HCT116 (cell line): ENCODE results near the gene UGT1A9.

Experiments
- CTCF ChIP-seq, 3 experiments: fragments of 200-600 bp in 1 of 3; sonication (generic) in 1 of 3; IDR thresholded peaks in 2 of 3; conservative IDR thresholded peaks in 1 of 3; 2 replicates each; pipeline ENCODE4 v1.5.1; 2012 to 2017; ENCODE audit warnings: low read depth in 2 of 3, low read length in 2 of 3, antibody characterized with exemption in 1 of 3, borderline replicate concordance in 1 of 3, control low read depth in 1 of 3, mild to moderate bottlenecking in 1 of 3, mixed read lengths in 1 of 3, mixed run types in 1 of 3, moderate library complexity in 1 of 3; ENCODE audit not compliant: insufficient read depth in 1 of 3
- EZH2 ChIP-seq: fragments of 200-600 bp; sonication (generic); IDR thresholded peaks from 2 replicates; pipeline ENCODE4 v1.6.1; 2017; ENCODE audit warnings: antibody characterized with exemption, mixed run types
- EZH2phosphoT487 ChIP-seq: fragments of 200-600 bp; IDR thresholded peaks from 2 replicates; pipeline ENCODE4 v1.6.1; 2018; ENCODE audit warnings: antibody characterized with exemption, borderline replicate concordance
- MAX ChIP-seq: IDR thresholded peaks from 2 replicates; pipeline ENCODE4 v1.6.1; 2012
- POLR2A ChIP-seq: IDR thresholded peaks from 2 replicates; pipeline ENCODE4 v1.7.0; 2011; ENCODE audit warnings: borderline replicate concordance; ENCODE audit not compliant: insufficient read depth, insufficient read length; ENCODE audit errors: extremely low read depth
- SIN3A ChIP-seq: IDR thresholded peaks from 2 replicates; pipeline ENCODE4 v1.6.1; 2012; ENCODE audit warnings: low read depth

GRCh38 chr2:233671290-233672161 lies at the start of gene UGT1A9:
- TF ChIP-seq CTCF (IDR thresholded peaks at IDR 0.05 in 2 of 3, conservative IDR thresholded peaks at IDR 0.05 in 1 of 3; ENCODE audit: borderline replicate concordance in 1 of 3, insufficient read depth in 1 of 3, low read depth in 2 of 3, low read length in 2 of 3) (no peak), MAX (no peak), POLR2A (no peak), EZH2 (no peak), SIN3A (no peak), EZH2phosphoT487 (no peak)
